ENCODE data around the gene TMEM59L.

GRCh38 chr19:18610245-18610555 is 2.5 kb upstream of the TMEM59L start:
- no peak for TF ChIP-seq CTCF (IDR thresholded peaks at IDR 0.05; ENCODE audit: insufficient read depth, low read depth, low read length)
- no peak for TF ChIP-seq EZH2 (IDR thresholded peaks at IDR 0.05; ENCODE audit: insufficient read depth, low read length)
